Measurements from ENCODE around the gene SLC15A1. TPM values are rescaled to one million over a fixed set of nuclear protein-coding genes. Genes with fewer than 3 reads are reported as not detected.

SLC15A1 gene
- total RNA-seq, 2 donors from 2014 or later, result not detected

DNA sequence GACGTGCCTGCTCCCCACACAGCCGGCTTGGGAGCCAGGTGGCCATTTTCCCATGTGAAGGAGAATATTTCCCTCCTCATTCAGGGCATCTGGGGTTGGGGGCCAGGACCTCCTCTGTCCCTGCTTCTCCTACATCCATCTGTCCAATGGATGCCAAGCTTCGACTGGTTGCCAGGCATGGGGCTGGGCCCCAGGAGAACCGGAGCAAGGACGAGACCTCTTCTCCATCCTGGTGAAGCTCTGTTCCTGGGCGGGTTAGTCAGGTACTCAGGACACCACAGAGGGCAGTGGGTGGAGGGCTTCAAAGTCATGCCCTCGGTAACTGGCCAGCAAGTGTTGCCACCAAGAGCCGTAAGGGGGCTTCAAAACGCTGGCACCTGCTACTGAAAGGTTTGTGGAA, 22.3 kb upstream of the SLC15A1 start:
- no peaks in the 10 kb centered on the region for H3K36me3 ChIP-seq
- H3K4me3 ChIP-seq, result no peak overlapping the region
- H3K27ac ChIP-seq, result no peak overlapping the region
- TF ChIP-seq, protein P1, sequence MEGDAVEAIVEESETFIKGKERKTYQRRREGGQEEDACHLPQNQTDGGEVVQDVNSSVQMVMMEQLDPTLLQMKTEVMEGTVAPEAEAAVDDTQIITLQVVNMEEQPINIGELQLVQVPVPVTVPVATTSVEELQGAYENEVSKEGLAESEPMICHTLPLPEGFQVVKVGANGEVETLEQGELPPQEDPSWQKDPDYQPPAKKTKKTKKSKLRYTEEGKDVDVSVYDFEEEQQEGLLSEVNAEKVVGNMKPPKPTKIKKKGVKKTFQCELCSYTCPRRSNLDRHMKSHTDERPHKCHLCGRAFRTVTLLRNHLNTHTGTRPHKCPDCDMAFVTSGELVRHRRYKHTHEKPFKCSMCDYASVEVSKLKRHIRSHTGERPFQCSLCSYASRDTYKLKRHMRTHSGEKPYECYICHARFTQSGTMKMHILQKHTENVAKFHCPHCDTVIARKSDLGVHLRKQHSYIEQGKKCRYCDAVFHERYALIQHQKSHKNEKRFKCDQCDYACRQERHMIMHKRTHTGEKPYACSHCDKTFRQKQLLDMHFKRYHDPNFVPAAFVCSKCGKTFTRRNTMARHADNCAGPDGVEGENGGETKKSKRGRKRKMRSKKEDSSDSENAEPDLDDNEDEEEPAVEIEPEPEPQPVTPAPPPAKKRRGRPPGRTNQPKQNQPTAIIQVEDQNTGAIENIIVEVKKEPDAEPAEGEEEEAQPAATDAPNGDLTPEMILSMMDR (IDR thresholded peaks at IDR 0.05), result no peak
- H3K9me3 ChIP-seq, result no peaks in the 10 kb centered on the region
- H3K27me3 ChIP-seq, result no peaks in the 10 kb centered on the region
- no peaks in the 10 kb centered on the region for H3K4me1 ChIP-seq
- DNase-seq (ENCODE audit: low spot score), result no peak

DNA sequence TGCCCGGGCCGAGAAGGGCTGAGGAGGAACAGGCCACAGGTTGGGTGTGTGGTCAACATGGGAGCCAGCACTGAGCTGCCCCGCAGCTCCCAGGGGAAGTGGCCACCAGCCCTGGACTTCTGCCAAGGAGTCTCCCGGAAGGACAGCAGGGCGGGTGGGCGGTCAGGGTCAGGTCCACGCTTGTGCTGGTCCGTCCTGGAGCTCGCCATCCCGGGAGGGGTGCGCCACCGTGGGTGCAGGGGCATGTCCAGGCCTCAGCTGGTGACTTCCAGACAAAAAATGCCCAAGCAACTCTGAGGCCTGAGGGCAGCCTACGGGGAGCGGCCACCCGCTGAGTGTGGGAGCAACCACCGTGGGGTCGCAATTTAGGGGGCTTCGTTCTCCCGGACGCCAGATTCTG, 21.4 kb upstream of the SLC15A1 start:
- DNase-seq (ENCODE audit: low spot score), result no peak
- TF ChIP-seq, protein P1 (IDR thresholded peaks at IDR 0.05), result no peak
- Histone ChIP-seq H3K4me3 (no peak overlapping the region), H3K9me3 (no peaks in the 10 kb centered on the region), H3K27ac (no peak overlapping the region), H3K27me3 (no peaks in the 10 kb centered on the region), H3K36me3 (no peaks in the 10 kb centered on the region), H3K4me1 (no peaks in the 10 kb centered on the region)

DNA sequence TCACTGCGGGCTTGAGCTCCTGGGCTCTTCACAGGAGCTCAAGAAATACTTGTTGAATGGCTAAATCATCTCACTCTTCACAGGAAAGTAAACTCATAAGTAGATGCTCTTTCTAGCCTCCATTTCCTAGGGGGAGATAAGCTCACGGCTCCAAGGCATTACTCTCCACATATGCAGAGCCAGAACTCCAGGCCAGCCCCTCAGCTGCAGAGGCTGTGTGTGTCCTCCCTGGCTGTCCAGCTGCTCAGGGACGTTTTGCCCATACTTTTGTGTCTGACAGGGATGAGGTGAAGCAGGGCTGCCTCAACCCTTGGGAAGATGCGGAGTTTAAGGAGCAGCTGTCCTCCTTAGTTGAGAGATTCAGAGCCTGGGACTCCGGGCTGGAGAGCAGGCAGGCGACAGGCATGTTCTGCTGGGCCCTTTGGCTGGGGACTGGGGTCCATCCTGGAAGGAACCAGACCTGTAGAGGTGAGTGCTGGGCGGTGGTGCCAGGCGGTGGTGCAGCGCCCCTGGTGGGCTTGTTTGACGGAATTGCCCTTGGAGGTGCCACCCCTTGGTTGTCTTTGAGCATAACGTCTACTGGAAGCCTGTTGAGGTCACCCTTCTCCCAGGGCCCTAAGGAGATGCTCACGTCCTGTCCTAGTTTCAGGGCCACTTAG, 20.5 kb upstream of the SLC15A1 start:
- DNase-seq (ENCODE audit: low spot score), result no peak

DNA sequence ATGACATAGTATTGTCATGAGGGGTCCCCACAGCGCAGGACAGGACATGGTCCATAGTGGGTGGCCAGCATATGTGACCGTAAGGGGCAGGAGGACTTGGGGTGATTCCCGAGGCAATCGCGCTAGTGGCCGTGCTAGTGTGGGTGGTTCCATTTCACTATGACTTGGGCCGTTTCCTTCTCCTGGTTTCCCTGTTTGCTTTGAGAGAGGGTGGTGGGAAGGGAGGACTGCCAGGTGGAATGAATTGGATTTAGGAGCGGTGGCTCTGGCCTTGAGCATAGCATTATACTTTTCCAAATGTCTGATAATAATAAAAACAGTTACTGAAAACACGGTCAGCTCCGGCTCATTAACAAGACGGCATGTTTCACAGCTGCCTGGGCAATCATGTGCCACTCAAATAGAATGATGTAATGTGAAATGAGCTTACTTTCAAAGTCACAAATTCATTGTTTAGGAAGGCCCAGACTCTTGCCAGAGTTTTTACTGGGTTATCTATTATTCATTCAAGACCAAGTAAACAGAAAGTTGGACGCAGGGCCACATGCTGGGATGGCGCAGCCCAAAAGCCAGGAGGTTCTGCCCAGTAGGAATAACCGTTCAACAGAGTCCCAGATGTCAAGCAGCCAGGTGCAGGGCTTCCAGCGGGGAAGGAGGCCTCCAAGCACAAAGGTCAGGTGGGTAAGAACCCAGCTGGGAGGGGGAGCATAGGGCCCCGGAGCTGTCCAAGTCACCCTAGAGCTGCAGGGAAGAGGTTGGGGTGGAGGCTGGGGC, 19.6 kb upstream of the SLC15A1 start:
- no peak for DNase-seq (ENCODE audit: low spot score)
- H3K27ac ChIP-seq, result no peak overlapping the region
- no peaks in the 10 kb centered on the region for H3K4me1 ChIP-seq
- no peaks in the 10 kb centered on the region for H3K27me3 ChIP-seq
- TF ChIP-seq, protein P1 (IDR thresholded peaks at IDR 0.05), result no peak
- no peaks in the 10 kb centered on the region for H3K9me3 ChIP-seq
- no peak overlapping the region for H3K4me3 ChIP-seq
- H3K36me3 ChIP-seq, result no peaks in the 10 kb centered on the region

More for the DNA sequence above, 20.5 kb upstream of the SLC15A1 start:
- no peak overlapping the region for H3K27ac ChIP-seq
- H3K27me3 ChIP-seq, result no peaks in the 10 kb centered on the region
- H3K4me1 ChIP-seq, result no peaks in the 10 kb centered on the region
- TF ChIP-seq, protein P1 (IDR thresholded peaks at IDR 0.05), result no peak
- no peaks in the 10 kb centered on the region for H3K9me3 ChIP-seq
- no peak overlapping the region for H3K4me3 ChIP-seq
- no peaks in the 10 kb centered on the region for H3K36me3 ChIP-seq

DNA sequence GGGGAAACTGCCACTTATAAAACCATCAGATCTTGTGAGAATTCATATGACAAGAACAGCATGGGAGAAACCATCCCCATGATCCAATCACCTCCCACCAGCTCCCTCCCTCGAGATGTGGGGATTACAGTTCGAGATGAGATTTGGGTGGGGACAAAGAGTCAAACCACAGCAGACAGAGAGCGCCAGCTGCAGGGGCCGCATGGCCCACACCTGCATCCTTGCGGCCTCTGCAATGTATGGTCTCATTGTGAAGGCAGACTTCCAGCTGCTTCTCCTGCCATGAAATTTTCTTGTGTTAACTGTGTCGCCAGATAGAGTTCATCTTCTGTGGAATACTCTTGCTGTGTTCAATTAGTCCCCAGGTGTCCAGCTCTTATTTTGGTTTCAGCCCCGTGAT, 17.3 kb upstream of the SLC15A1 start:
- no peak for DNase-seq (ENCODE audit: low spot score)
- H3K27ac ChIP-seq, result no peak overlapping the region
- no peaks in the 10 kb centered on the region for H3K27me3 ChIP-seq
- TF ChIP-seq, protein P1 (IDR thresholded peaks at IDR 0.05), result no peak
- H3K9me3 ChIP-seq, result no peaks in the 10 kb centered on the region
- no peaks in the 10 kb centered on the region for H3K36me3 ChIP-seq
- no peak overlapping the region for H3K4me3 ChIP-seq
- H3K4me1 ChIP-seq, result no peaks in the 10 kb centered on the region
